ENCODE measurements around the gene CCDC177. TPM values are rescaled to one million over a fixed set of nuclear protein-coding genes. Genes with fewer than 3 reads are reported as not detected.

The CCDC177 gene
- total RNA-seq, 1 experiment from 2014 or later = 0.09 TPM

DNA sequence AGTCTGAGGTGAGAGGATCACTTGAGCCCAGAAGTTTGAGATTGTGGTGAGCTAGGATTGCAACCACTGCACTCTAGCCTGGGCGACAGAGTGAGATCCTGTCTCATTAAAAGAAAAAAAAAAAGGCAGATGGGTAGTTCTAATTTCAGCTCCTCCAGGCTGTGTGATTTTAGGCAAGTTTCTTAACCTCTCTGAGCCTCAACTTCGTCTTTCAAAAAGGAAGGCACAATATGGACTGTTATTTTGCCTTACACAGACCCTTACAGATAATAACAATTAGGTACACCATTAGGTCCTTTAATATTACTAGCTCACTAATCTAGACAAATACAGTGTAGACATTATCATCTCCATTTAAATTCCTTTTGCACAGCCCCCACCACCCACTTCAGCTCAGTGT, 4.8 kb upstream of the CCDC177 start:
- H3K27ac ChIP-seq (ENCODE audit: low read depth, low read length, poor library complexity, severe bottlenecking) = no peak overlapping the region
- ChIA-PET POLR2A (ENCODE audit: low non-redundant PET) (interaction anchor here (0.6 kb wide), 1 partner anchor 131 kb away, joined by 4 read pairs; no protein-coding TSS in a partner anchor), CTCF (interaction anchor here (0.6 to 1.2 kb wide), 3 partner anchors 17 to 148 kb away, joined by 3 read pairs; no protein-coding TSS in a partner anchor)
- no peaks in the 10 kb centered on the region for H3K9me3 ChIP-seq (ENCODE audit: low read depth, low read length, poor library complexity, severe bottlenecking)
- no peaks in the 10 kb centered on the region for H3K36me3 ChIP-seq (ENCODE audit: insufficient read depth, low read length, poor library complexity, severe bottlenecking)
- BruUV-seq (replicated peaks) = no TSS peak
- peaks cover 38% of the 10 kb centered on the region for H3K27me3 ChIP-seq (replicated peaks; ENCODE audit: insufficient read depth, low read depth, low read length, poor library complexity)
- intact Hi-C loops (cut with micrococcal nuclease; ENCODE audit: unreplicated experiment) = no loop called here
- peaks cover 1% of the 10 kb centered on the region for H3K4me1 ChIP-seq (ENCODE audit: insufficient read depth, low read length, poor library complexity, severe bottlenecking)
- TF ChIP-seq, protein P1, sequence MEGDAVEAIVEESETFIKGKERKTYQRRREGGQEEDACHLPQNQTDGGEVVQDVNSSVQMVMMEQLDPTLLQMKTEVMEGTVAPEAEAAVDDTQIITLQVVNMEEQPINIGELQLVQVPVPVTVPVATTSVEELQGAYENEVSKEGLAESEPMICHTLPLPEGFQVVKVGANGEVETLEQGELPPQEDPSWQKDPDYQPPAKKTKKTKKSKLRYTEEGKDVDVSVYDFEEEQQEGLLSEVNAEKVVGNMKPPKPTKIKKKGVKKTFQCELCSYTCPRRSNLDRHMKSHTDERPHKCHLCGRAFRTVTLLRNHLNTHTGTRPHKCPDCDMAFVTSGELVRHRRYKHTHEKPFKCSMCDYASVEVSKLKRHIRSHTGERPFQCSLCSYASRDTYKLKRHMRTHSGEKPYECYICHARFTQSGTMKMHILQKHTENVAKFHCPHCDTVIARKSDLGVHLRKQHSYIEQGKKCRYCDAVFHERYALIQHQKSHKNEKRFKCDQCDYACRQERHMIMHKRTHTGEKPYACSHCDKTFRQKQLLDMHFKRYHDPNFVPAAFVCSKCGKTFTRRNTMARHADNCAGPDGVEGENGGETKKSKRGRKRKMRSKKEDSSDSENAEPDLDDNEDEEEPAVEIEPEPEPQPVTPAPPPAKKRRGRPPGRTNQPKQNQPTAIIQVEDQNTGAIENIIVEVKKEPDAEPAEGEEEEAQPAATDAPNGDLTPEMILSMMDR (conservative IDR thresholded peaks at IDR 0.05; ENCODE audit: low read depth, low read length) = no peak
- H3K4me3 ChIP-seq (ENCODE audit: low read depth, low read length, poor library complexity, severe bottlenecking) = no peak overlapping the region
- no peak for DNase-seq (ENCODE audit: low spot score)

DNA sequence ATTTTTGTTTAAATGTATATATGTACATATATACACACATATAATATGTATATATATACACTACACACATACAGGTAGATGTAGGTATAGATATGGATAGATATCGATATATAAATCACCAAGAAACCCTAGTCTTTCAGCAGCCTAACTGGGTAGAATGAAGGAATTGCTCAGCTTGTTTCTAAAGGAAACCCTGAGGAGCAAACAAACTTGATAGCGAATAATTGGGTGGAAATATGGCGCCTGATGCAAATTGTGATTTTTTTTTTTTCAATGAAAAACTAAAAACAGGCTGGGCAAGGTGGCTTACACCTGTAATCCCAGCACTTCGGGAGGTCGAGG, 254 bp upstream of the CCDC177 start:
- intact Hi-C loops (cut with micrococcal nuclease; ENCODE audit: unreplicated experiment) = loop anchor here (1.0 to 2.0 kb wide), 2 partner anchors 40 to 332 kb away; no protein-coding TSS in a partner anchor
- Histone ChIP-seq H3K27me3 (replicated peaks; ENCODE audit: insufficient read depth, low read depth, low read length, poor library complexity) (peaks cover 82% of the 10 kb centered on the region), H3K4me3 (ENCODE audit: low read depth, low read length, poor library complexity, severe bottlenecking) (peak overlapping the region; percentile 32), H3K27ac (ENCODE audit: low read depth, low read length, poor library complexity, severe bottlenecking) (no peak overlapping the region), H3K36me3 (ENCODE audit: insufficient read depth, low read length, poor library complexity, severe bottlenecking) (no peaks in the 10 kb centered on the region), H3K9me3 (ENCODE audit: low read depth, low read length, poor library complexity, severe bottlenecking) (no peaks in the 10 kb centered on the region), H3K4me1 (ENCODE audit: insufficient read depth, low read length, poor library complexity, severe bottlenecking) (peaks cover 21% of the 10 kb centered on the region)
- CTCF ChIA-PET = interaction anchor here (0.6 to 2.8 kb wide), 5 partner anchors 27 to 439 kb away, joined by 3 to 17 read pairs (median 5); no protein-coding TSS in a partner anchor
- POLR2A ChIA-PET (ENCODE audit: low non-redundant PET) = no interaction called here
- no peak for DNase-seq (ENCODE audit: low spot score)
- TF ChIP-seq, protein P1 (conservative IDR thresholded peaks at IDR 0.05; ENCODE audit: low read depth, low read length) = no peak; the same call in 1 of the 2 replicates
- no peak for TF ChIP-seq EZH2 (IDR thresholded peaks at IDR 0.05; ENCODE audit: borderline replicate concordance, low read depth, low read length, poor library complexity, severe bottlenecking)
- no TSS peak for BruUV-seq (replicated peaks)

DNA sequence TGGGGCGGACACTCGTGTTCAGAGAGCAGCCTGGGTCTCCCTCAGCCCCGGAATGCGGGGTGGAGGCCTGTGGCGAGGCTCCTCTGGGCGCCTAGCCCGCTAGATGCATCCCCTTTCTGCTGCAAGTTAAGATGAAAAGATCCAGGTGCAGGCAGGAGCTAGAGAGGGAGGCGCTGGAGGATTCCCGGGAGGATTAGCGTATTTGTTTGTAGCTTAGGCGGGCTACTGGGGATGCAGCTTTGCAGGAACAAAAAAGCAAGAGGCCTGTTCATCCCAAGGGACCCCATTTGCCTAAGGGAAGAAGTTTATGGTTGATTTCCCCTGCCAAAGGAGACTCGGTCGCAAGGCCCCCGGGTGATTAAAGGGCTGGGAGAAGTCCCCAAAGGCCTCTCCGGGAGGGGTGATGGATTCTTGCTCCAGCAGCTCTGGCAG, 824 bp downstream of the CCDC177 start:
- Histone ChIP-seq H3K27me3 (replicated peaks; ENCODE audit: insufficient read depth, low read depth, low read length, poor library complexity) (peaks cover 89% of the 10 kb centered on the region), H3K4me1 (ENCODE audit: insufficient read depth, low read length, poor library complexity, severe bottlenecking) (peaks cover 21% of the 10 kb centered on the region), H3K27ac (ENCODE audit: low read depth, low read length, poor library complexity, severe bottlenecking) (no peak overlapping the region), H3K9me3 (ENCODE audit: low read depth, low read length, poor library complexity, severe bottlenecking) (no peaks in the 10 kb centered on the region), H3K36me3 (ENCODE audit: insufficient read depth, low read length, poor library complexity, severe bottlenecking) (no peaks in the 10 kb centered on the region), H3K4me3 (ENCODE audit: low read depth, low read length, poor library complexity, severe bottlenecking) (peak overlapping the region; percentile 32)
- no TSS peak for BruUV-seq (replicated peaks)
- DNase-seq (ENCODE audit: low spot score) = peak; percentile 66
- no peak for TF ChIP-seq EZH2 (IDR thresholded peaks at IDR 0.05; ENCODE audit: borderline replicate concordance, low read depth, low read length, poor library complexity, severe bottlenecking)
- TF ChIP-seq, protein P1 (conservative IDR thresholded peaks at IDR 0.05; ENCODE audit: low read depth, low read length) = no peak
- intact Hi-C loops (cut with micrococcal nuclease; ENCODE audit: unreplicated experiment) = loop anchor here (1.0 to 2.0 kb wide), 2 partner anchors 39 to 331 kb away; no protein-coding TSS in a partner anchor
- ChIA-PET POLR2A (ENCODE audit: low non-redundant PET) (interaction anchor here (0.6 kb wide), 1 partner anchor 202 kb away, joined by 5 read pairs; no protein-coding TSS in a partner anchor), CTCF (interaction anchor here (0.5 to 2.8 kb wide), 5 partner anchors 26 to 104 kb away, joined by 3 to 17 read pairs (median 6); no protein-coding TSS in a partner anchor)
